Measurements from ENCODE around the gene RAET1G. TPM values are rescaled to one million over a fixed set of nuclear protein-coding genes. Genes with fewer than 3 reads are reported as not detected.
"Not testable (repeated sequence)": the region's sequence is repeated elsewhere in the genome, so short reads cannot be mapped to it uniquely, and the experiment has no call there.

Gene RAET1G
- total RNA-seq, 1 donor from 2014 or later, result not detected

DNA sequence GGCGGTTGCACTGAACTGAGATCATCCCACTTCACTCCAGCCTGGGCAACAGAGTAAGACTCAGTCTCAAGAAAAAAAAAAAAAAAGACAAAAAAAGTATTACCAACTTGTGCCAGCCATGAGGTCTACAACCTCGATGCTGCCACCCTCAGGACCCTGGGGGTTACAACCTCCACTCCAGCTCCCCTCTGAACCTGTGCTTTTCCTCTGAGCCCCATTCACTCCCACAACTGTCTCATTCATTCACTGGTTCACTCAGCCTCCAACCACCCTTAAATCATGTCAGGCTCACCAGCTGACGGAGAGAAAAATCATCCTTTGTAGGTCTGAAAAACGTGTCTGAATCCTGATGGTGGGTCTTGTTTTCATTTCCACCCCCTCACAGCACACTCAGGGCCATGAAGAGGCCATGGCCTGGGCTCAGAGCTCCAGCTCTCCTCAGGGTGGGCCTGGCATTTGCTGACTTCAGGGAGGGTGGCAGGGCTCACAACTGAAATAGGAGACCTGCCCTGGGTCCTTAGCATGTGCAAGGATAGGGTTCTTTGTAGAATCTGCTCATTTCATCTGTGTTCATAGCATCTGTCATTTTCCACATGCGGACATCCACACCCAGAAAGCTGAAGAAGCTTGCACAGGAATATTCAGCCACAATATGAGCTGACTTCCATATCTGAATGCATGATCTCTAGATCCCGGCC lies 39.0 kb upstream of the RAET1G start:
- no peak overlapping the region for H3K27ac Mint-ChIP-seq
- peaks cover 67% of the 10 kb centered on the region for H3K27me3 Mint-ChIP-seq
- DNase-seq, result peak; percentile 71
- no peaks in the 10 kb centered on the region for H3K9me3 Mint-ChIP-seq
- intact Hi-C loops (cut with micrococcal nuclease), result no loop called here
- no peak overlapping the region for H3K4me3 Mint-ChIP-seq
- H3K4me1 Mint-ChIP-seq, result peaks cover 34% of the 10 kb centered on the region
- H3K36me3 Mint-ChIP-seq (ENCODE audit: low read depth), result peaks cover 2% of the 10 kb centered on the region

DNA sequence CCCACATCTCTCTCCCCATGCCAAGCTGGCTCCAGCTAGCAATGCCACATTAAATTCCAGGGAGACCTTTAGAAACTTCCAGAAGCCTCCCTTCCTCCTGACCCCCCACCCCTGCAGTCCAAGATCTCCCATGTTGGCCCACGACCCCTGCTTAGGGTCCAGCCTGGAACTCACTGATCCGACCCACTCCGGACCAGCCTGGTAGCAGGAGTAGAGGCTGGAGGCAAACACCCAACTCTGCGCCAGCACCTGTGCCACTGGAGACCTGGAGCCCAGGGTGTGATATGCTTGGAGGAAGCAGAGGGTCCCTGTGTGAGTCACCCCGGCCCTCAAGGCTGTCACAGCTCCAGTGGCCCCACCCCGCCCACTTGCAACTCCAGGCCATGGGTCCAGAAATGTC lies 37.6 kb upstream of the RAET1G start:
- DNase-seq, result no peak
- intact Hi-C loops (cut with micrococcal nuclease), result no loop called here
- Mint-ChIP-seq H3K4me3 (no peak overlapping the region), H3K4me1 (peaks cover 30% of the 10 kb centered on the region), H3K9me3 (no peaks in the 10 kb centered on the region), H3K27me3 (peaks cover 67% of the 10 kb centered on the region), H3K27ac (no peak overlapping the region), H3K36me3 (ENCODE audit: low read depth) (peaks cover 2% of the 10 kb centered on the region)

DNA sequence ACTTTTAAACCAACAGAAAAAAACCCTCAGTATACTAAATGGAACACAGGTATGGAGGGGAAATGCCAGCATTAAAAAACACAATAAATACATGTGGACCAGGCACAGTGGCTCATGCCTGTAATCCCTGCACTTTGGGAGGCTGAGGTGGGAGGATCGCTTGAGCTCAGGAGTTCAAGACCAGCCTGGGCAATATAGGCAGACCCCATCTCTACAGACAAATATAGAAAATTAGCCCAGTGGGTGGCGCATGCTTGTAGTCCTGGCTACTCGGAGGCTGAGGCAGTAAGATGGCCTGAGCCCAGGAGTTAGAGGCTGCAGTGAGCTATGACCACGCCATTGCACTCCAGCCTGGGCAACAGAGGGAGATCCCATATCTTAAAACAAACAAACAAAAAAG lies 36.9 kb upstream of the RAET1G start:
- Mint-ChIP-seq H3K4me1 (peaks cover 28% of the 10 kb centered on the region), H3K27me3 (peaks cover 66% of the 10 kb centered on the region)
- H3K36me3 Mint-ChIP-seq (ENCODE audit: low read depth); DNase-seq; H3K9me3 Mint-ChIP-seq; H3K27ac Mint-ChIP-seq; intact Hi-C loops (cut with micrococcal nuclease); H3K4me3 Mint-ChIP-seq: not testable (repeated sequence)

- H3K4me3 Mint-ChIP-seq; H3K27ac Mint-ChIP-seq; DNase-seq; H3K9me3 Mint-ChIP-seq; H3K36me3 Mint-ChIP-seq (ENCODE audit: low read depth); intact Hi-C loops (cut with micrococcal nuclease): not testable (repeated sequence)
- peaks cover 16% of the 10 kb centered on the region for H3K4me1 Mint-ChIP-seq
- H3K27me3 Mint-ChIP-seq, result peaks cover 63% of the 10 kb centered on the region
Measured at GRCh38 chr6:149958124-149958523, 35.2 kb upstream of the RAET1G start.

- H3K36me3 Mint-ChIP-seq (ENCODE audit: low read depth); DNase-seq; H3K4me1 Mint-ChIP-seq; intact Hi-C loops (cut with micrococcal nuclease); H3K9me3 Mint-ChIP-seq; H3K4me3 Mint-ChIP-seq; H3K27ac Mint-ChIP-seq: not testable (repeated sequence)
- H3K27me3 Mint-ChIP-seq, result peaks cover 76% of the 10 kb centered on the region
Measured at GRCh38 chr6:149955654-149956317, 32.9 kb upstream of the RAET1G start.

- H3K36me3 Mint-ChIP-seq (ENCODE audit: low read depth); intact Hi-C loops (cut with micrococcal nuclease); H3K27ac Mint-ChIP-seq; DNase-seq; H3K9me3 Mint-ChIP-seq; H3K4me1 Mint-ChIP-seq: not testable (repeated sequence)
- peaks cover 77% of the 10 kb centered on the region for H3K27me3 Mint-ChIP-seq
- peak overlapping the region; percentile 37 for H3K4me3 Mint-ChIP-seq
Measured at GRCh38 chr6:149954984-149955653, 32.2 kb upstream of the RAET1G start.

GRCh38 chr6:149954328-149954983 lies 31.5 kb upstream of the RAET1G start:
- H3K9me3 Mint-ChIP-seq; H3K27ac Mint-ChIP-seq; H3K4me1 Mint-ChIP-seq; H3K4me3 Mint-ChIP-seq; DNase-seq; intact Hi-C loops (cut with micrococcal nuclease); H3K36me3 Mint-ChIP-seq (ENCODE audit: low read depth): not testable (repeated sequence)
- peaks cover 78% of the 10 kb centered on the region for H3K27me3 Mint-ChIP-seq

DNA sequence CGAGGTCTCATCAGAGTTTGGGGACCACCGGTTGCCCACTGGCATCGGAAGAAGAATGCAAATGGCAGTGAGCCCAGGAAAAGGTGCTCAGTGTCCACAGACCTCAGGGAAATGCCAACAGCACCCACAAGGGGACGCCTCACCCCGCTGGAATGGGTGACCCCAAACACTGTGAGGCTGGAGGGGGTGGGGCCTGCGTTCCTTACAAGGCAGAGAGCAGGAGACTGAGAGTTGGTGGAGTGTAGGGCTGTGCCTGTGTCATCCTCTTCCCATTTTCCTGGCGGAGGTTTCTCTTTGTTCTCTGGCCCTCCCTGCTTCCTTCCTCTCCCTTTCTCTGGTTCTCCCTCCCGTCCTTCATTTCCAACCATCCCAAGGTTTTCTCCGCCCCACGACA lies 31.0 kb upstream of the RAET1G start:
- H3K4me1 Mint-ChIP-seq; intact Hi-C loops (cut with micrococcal nuclease); H3K9me3 Mint-ChIP-seq; H3K4me3 Mint-ChIP-seq; H3K27ac Mint-ChIP-seq; DNase-seq; H3K36me3 Mint-ChIP-seq (ENCODE audit: low read depth): not testable (repeated sequence)
- peaks cover 77% of the 10 kb centered on the region for H3K27me3 Mint-ChIP-seq

- H3K4me1 Mint-ChIP-seq; DNase-seq; H3K27ac Mint-ChIP-seq; H3K4me3 Mint-ChIP-seq; H3K9me3 Mint-ChIP-seq; H3K36me3 Mint-ChIP-seq (ENCODE audit: low read depth); intact Hi-C loops (cut with micrococcal nuclease): not testable (repeated sequence)
- H3K27me3 Mint-ChIP-seq, result peaks cover 78% of the 10 kb centered on the region
Measured at GRCh38 chr6:149953390-149953789, 30.5 kb upstream of the RAET1G start.

DNA sequence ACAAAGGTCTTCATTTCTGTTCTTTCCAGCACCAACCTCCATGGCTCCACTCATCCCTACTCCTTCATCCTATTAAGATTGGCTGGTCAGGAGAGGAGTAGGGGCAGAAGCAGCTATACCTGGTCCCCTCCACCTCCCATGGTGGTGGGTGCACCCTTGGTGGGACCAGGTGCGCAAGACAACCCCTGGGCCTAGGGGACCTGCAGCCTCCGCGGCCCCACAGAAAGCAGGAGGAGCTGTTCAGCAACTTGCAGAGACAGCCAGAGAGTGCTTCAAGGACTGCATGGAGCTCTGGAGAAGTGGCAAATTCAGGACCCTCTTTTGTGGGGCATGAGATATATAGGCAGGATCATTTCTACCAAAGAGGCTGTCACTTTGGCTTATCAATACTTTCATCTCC lies 28.7 kb upstream of the RAET1G start:
- no peak for DNase-seq
- Mint-ChIP-seq H3K36me3 (ENCODE audit: low read depth) (no peaks in the 10 kb centered on the region), H3K9me3 (no peaks in the 10 kb centered on the region), H3K27me3 (peaks cover 79% of the 10 kb centered on the region), H3K27ac (no peak overlapping the region), H3K4me1 (peaks cover 6% of the 10 kb centered on the region), H3K4me3 (no peak overlapping the region)
- intact Hi-C loops (cut with micrococcal nuclease), result loop anchor here (2.0 kb wide), 1 partner anchor 17 kb away; no protein-coding TSS in a partner anchor

DNA sequence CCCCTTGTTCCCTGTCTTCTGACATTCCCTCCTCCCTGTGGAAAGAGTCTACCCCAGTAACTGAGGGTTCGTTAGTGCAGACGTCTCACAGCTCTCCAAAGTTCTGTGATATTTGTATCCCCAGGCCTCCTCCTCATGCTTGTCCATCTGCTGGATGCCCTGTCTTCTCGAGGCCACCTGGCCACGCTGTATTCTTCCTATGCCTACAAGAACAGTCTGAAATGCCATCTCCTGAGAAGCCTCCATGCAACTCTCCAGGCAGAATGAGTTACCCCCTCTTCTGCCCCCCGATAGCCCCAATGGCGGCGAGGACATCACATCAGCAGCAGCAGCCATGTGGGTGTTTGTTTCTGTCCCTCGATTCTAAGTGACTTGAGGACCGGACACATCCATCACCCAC lies 28.2 kb upstream of the RAET1G start:
- Mint-ChIP-seq H3K4me1 (peaks cover 6% of the 10 kb centered on the region), H3K36me3 (ENCODE audit: low read depth) (no peaks in the 10 kb centered on the region), H3K4me3 (no peak overlapping the region), H3K9me3 (no peaks in the 10 kb centered on the region), H3K27me3 (peaks cover 81% of the 10 kb centered on the region), H3K27ac (no peak overlapping the region)
- DNase-seq, result no peak
- intact Hi-C loops (cut with micrococcal nuclease), result loop anchor here (2.0 kb wide), 1 partner anchor 16 kb away; no protein-coding TSS in a partner anchor

- H3K4me3 Mint-ChIP-seq, result no peak overlapping the region
- H3K4me1 Mint-ChIP-seq, result peaks cover 6% of the 10 kb centered on the region
- H3K27me3 Mint-ChIP-seq, result peaks cover 77% of the 10 kb centered on the region
- H3K36me3 Mint-ChIP-seq (ENCODE audit: low read depth), result no peaks in the 10 kb centered on the region
- intact Hi-C loops (cut with micrococcal nuclease), result loop anchor here (2.0 kb wide), 1 partner anchor 16 kb away; no protein-coding TSS in a partner anchor
- no peaks in the 10 kb centered on the region for H3K9me3 Mint-ChIP-seq
- DNase-seq, result no peak
- no peak overlapping the region for H3K27ac Mint-ChIP-seq
Measured at GRCh38 chr6:149950423-149950822, 27.5 kb upstream of the RAET1G start.

DNA sequence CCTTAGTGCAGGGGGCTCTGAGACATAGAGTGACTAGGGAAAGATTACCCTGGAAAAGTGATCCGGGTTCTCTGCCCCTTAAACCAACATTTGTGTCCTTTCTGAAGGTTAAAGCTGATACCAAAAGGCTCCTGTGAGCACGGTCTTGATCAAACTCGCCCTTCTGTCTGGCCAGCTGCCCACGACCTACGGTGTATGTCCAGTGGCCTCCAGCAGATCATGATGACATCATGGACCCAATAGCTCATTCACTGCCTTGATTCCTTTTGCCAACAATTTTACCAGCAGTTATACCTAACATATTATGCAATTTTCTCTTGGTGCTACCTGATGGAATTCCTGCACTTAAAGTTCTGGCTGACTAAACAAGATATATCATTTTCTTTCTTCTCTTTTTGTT lies 25.7 kb upstream of the RAET1G start:
- no peak for DNase-seq

DNA sequence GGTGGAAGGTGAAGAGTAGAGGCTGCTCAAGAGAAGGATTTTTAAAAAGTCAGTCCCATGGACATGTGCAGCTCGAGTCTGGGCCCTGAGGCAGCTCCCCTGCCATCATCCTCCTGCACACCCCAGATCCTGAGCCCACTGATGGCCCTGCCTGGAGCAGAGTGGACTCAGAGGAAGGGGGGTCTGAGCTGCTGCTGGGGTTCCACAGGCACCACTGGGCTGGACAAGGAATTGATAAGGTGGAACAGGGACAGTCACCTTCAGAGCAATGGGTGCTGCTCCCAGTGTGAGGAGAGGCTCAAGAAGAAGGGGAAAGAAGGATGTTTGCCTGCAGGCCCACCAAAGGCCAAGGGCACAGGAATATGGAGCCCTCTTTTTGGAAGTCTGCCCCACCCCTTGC lies 25.1 kb upstream of the RAET1G start:
- Mint-ChIP-seq H3K27me3 (peaks cover 75% of the 10 kb centered on the region), H3K4me1 (no peaks in the 10 kb centered on the region), H3K27ac (no peak overlapping the region), H3K36me3 (ENCODE audit: low read depth) (no peaks in the 10 kb centered on the region), H3K4me3 (no peak overlapping the region), H3K9me3 (no peaks in the 10 kb centered on the region)
- no peak for DNase-seq
- intact Hi-C loops (cut with micrococcal nuclease), result no loop called here

More for the DNA sequence above, 25.7 kb upstream of the RAET1G start:
- intact Hi-C loops (cut with micrococcal nuclease), result no loop called here
- Mint-ChIP-seq H3K27me3 (peaks cover 76% of the 10 kb centered on the region), H3K4me1 (peaks cover 1% of the 10 kb centered on the region), H3K4me3 (no peak overlapping the region), H3K9me3 (no peaks in the 10 kb centered on the region), H3K36me3 (ENCODE audit: low read depth) (no peaks in the 10 kb centered on the region), H3K27ac (no peak overlapping the region)

Measured in activated CD4-positive, alpha-beta T cell treated with anti-CD3 and anti-CD28 coated beads, Interleukin-2, amount 10 ng/mL, durations not matched to agents 24 days and 14 days (primary cell).